Measurements from ENCODE around the gene ZNF12.
"Not testable (repeated sequence)": the region's sequence is repeated elsewhere in the genome, so short reads cannot be mapped to it uniquely, and the experiment has no call there.

DNA sequence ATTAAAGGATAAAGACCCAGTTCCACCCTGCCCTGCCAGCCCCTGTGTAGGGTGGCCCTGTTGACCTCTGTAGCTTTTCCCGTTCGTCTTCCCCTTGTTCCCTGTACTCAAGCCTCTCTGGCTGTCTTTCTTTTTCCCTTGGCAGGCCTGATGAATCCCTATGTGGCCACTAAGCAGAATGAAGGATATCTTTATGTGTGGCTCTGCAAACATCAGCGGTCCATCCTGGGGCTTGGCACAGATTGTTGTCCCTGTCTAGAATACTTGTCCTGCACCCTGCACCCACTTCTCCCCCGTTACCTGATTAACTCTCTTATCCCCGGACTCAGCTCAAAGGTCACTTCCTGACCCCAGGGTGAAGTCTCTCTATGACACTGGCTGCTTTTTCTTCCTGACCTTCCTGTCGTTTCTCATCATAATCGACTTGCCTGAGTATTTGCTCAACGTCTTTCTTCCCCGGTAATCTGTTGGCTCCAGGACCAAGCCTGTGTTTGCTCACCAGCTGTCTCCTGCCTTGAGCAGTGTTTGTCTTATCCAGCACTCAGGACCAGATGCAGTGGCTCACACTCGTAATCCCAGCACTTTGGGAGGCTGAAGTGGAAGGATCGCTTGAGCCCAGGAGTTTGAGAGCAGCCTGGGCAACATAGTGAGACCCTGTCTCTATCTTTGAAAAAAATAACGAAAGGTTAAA is 37.8 kb upstream of the ZNF12 start:
- TF ChIP-seq, protein P1, sequence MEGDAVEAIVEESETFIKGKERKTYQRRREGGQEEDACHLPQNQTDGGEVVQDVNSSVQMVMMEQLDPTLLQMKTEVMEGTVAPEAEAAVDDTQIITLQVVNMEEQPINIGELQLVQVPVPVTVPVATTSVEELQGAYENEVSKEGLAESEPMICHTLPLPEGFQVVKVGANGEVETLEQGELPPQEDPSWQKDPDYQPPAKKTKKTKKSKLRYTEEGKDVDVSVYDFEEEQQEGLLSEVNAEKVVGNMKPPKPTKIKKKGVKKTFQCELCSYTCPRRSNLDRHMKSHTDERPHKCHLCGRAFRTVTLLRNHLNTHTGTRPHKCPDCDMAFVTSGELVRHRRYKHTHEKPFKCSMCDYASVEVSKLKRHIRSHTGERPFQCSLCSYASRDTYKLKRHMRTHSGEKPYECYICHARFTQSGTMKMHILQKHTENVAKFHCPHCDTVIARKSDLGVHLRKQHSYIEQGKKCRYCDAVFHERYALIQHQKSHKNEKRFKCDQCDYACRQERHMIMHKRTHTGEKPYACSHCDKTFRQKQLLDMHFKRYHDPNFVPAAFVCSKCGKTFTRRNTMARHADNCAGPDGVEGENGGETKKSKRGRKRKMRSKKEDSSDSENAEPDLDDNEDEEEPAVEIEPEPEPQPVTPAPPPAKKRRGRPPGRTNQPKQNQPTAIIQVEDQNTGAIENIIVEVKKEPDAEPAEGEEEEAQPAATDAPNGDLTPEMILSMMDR (IDR thresholded peaks at IDR 0.05), result not testable (repeated sequence)
- not testable (repeated sequence) for TF ChIP-seq ZFX (IDR thresholded peaks at IDR 0.05; ENCODE audit: borderline replicate concordance)
